ENCODE measurements around the gene PDE6D. TPM values are rescaled to one million over a fixed set of nuclear protein-coding genes. Genes with fewer than 3 reads are reported as not detected.

PDE6D gene
- total and polyA plus RNA-seq, 4 experiments from 2014 or later: 29.1 to 74.0 (median 41.3) TPM

- Mint-ChIP-seq H3K4me3 (no peak overlapping the region), H3K36me3 (peaks cover 8 to 15% of the 10 kb centered on the region in 2 donors), H3K27ac (peak overlapping the region in 1 of 7 donors; percentile 21), H3K4me1 (peaks cover 10 to 29% (median 21%) of the 10 kb centered on the region in 4 donors), H3K27me3 (no peaks in the 10 kb centered on the region), H3K9me3 (peaks cover 0 to 1% (median 0%) of the 10 kb centered on the region in 8 donors)
- Histone ChIP-seq H3K4me3 (ENCODE audit: low read length in 2 of 2) (no peak overlapping the region), H3K27ac (ENCODE audit: low read depth, low read length) (no peak overlapping the region), H3K4me1 (ENCODE audit: insufficient read depth, low read length) (peaks cover 23% of the 10 kb centered on the region), H3K27me3 (ENCODE audit: insufficient read depth, low read length) (no peaks in the 10 kb centered on the region), H3K9me3 (ENCODE audit: control insufficient read depth in 1 of 2, low read length in 2 of 2) (no peaks in the 10 kb centered on the region), H3K36me3 (ENCODE audit: insufficient read depth, low read length) (peaks cover under 1% of the 10 kb centered on the region)
- CTCF ChIA-PET (ENCODE audit: partially characterized antibody): interaction anchor here (0.8 to 11.7 kb wide), 6 partner anchors 13 to 107 kb away, joined by 3 to 742 read pairs (median 67); no protein-coding TSS in a partner anchor
- DNase-seq: peak in 1 of 5 donors; percentile 10
- intact Hi-C loops (cut with micrococcal nuclease): no loop called here
- POLR2A ChIA-PET (ENCODE audit: partially characterized antibody): interaction anchor here (7.2 kb wide), 1 partner anchor 43 kb away, joined by 136 read pairs; no protein-coding TSS in a partner anchor
These were observed 63.6 kb downstream of the PDE6D start for GRCh38 chr2:231717281-231718171.

GRCh38 chr2:231716666-231717280 is 64.3 kb downstream of the PDE6D start:
- intact Hi-C loops (cut with micrococcal nuclease): no loop called here
- peaks cover 15 to 23% of the 10 kb centered on the region in 2 donors for H3K36me3 Mint-ChIP-seq

GRCh38 chr2:231715988-231716616 is 65.0 kb downstream of the PDE6D start:
- no peak for DNase-seq
- H3K27me3 ChIP-seq (ENCODE audit: insufficient read depth, low read length): no peaks in the 10 kb centered on the region
- intact Hi-C loops (cut with micrococcal nuclease): loop anchor here (1.0 kb wide), 3 partner anchors 29 to 68 kb away; no protein-coding TSS in a partner anchor
- POLR2A ChIA-PET (ENCODE audit: partially characterized antibody): interaction anchor here (4.7 to 7.2 kb wide), 3 partner anchors 28 to 54 kb away, joined by 50 to 136 read pairs (median 84); no protein-coding TSS in a partner anchor
- Mint-ChIP-seq H3K4me1 (peaks cover 24 to 44% (median 34%) of the 10 kb centered on the region in 4 donors), H3K9me3 (peaks cover 0 to 12% (median 0%) of the 10 kb centered on the region in 8 donors), H3K27me3 (no peaks in the 10 kb centered on the region), H3K4me3 (no peak overlapping the region), H3K27ac (peak overlapping the region in 5 of 7 donors; percentile 53 to 100 (median 72)), H3K36me3 (peaks cover 21 to 29% of the 10 kb centered on the region in 2 donors)
- CTCF ChIA-PET (ENCODE audit: partially characterized antibody): interaction anchor here (4.2 to 11.7 kb wide), 6 partner anchors 9 to 105 kb away, joined by 23 to 742 read pairs (median 76); no protein-coding TSS in a partner anchor
- H3K4me1 ChIP-seq (ENCODE audit: insufficient read depth, low read length): peaks cover 38% of the 10 kb centered on the region
- H3K4me3 ChIP-seq (ENCODE audit: low read length in 2 of 2): no peak overlapping the region
- no peaks in the 10 kb centered on the region for H3K9me3 ChIP-seq (ENCODE audit: control insufficient read depth in 1 of 2, low read length in 2 of 2)
- H3K27ac ChIP-seq (ENCODE audit: low read depth, low read length): no peak overlapping the region
- H3K36me3 ChIP-seq (ENCODE audit: insufficient read depth, low read length): peaks cover 12% of the 10 kb centered on the region

More at GRCh38 chr2:231716666-231717280, 64.3 kb downstream of the PDE6D start:
- H3K9me3 Mint-ChIP-seq: peaks cover 0 to 6% (median 0%) of the 10 kb centered on the region in 8 donors
- no peak for DNase-seq
- CTCF ChIA-PET (ENCODE audit: partially characterized antibody): interaction anchor here (0.8 to 11.7 kb wide), 7 partner anchors 8 to 106 kb away, joined by 3 to 742 read pairs (median 48); no protein-coding TSS in a partner anchor
- H3K27me3 ChIP-seq (ENCODE audit: insufficient read depth, low read length): no peaks in the 10 kb centered on the region
- no peaks in the 10 kb centered on the region for H3K27me3 Mint-ChIP-seq
- peaks cover 8% of the 10 kb centered on the region for H3K36me3 ChIP-seq (ENCODE audit: insufficient read depth, low read length)
- no peak overlapping the region for H3K4me3 Mint-ChIP-seq
- no peak overlapping the region for H3K27ac ChIP-seq (ENCODE audit: low read depth, low read length)
- peaks cover 31% of the 10 kb centered on the region for H3K4me1 ChIP-seq (ENCODE audit: insufficient read depth, low read length)
- H3K27ac Mint-ChIP-seq: peak overlapping the region in 1 of 7 donors; percentile 24
- H3K9me3 ChIP-seq (ENCODE audit: control insufficient read depth in 1 of 2, low read length in 2 of 2): no peaks in the 10 kb centered on the region
- peaks cover 17 to 37% (median 27%) of the 10 kb centered on the region in 4 donors for H3K4me1 Mint-ChIP-seq
- POLR2A ChIA-PET (ENCODE audit: partially characterized antibody): interaction anchor here (7.2 kb wide), 1 partner anchor 42 kb away, joined by 136 read pairs; no protein-coding TSS in a partner anchor
- H3K4me3 ChIP-seq (ENCODE audit: low read length in 2 of 2): no peak overlapping the region

GRCh38 chr2:231715499-231715837 is 65.6 kb downstream of the PDE6D start:
- H3K27me3 ChIP-seq (ENCODE audit: insufficient read depth, low read length): no peaks in the 10 kb centered on the region
- Mint-ChIP-seq H3K36me3 (peaks cover 22 to 33% of the 10 kb centered on the region in 2 donors), H3K27me3 (no peaks in the 10 kb centered on the region), H3K27ac (peak overlapping the region in 4 of 7 donors; percentile 72 to 100 (median 90)), H3K4me3 (peak overlapping the region in 1 of 8 donors; percentile 57), H3K4me1 (peaks cover 24 to 47% (median 34%) of the 10 kb centered on the region in 4 donors), H3K9me3 (peaks cover 0 to 12% (median 0%) of the 10 kb centered on the region in 8 donors)
- H3K4me3 ChIP-seq (ENCODE audit: low read length in 2 of 2): no peak overlapping the region
- ChIA-PET POLR2A (ENCODE audit: partially characterized antibody) (interaction anchor here (1.1 to 7.2 kb wide), 11 partner anchors 9 to 114 kb away, joined by 5 to 136 read pairs (median 32); no protein-coding TSS in a partner anchor), CTCF (ENCODE audit: partially characterized antibody) (interaction anchor here (1.1 to 11.7 kb wide), 13 partner anchors 9 to 155 kb away, joined by 4 to 742 read pairs (median 17); no protein-coding TSS in a partner anchor)
- intact Hi-C loops (cut with micrococcal nuclease): loop anchor here (1.0 kb wide), 3 partner anchors 28 to 67 kb away; no protein-coding TSS in a partner anchor
- no peaks in the 10 kb centered on the region for H3K9me3 ChIP-seq (ENCODE audit: control insufficient read depth in 1 of 2, low read length in 2 of 2)
- H3K4me1 ChIP-seq (ENCODE audit: insufficient read depth, low read length): peaks cover 40% of the 10 kb centered on the region
- peak in 1 of 5 donors; percentile 11 for DNase-seq
- no peak overlapping the region for H3K27ac ChIP-seq (ENCODE audit: low read depth, low read length)
- H3K36me3 ChIP-seq (ENCODE audit: insufficient read depth, low read length): peaks cover 12% of the 10 kb centered on the region

- ChIA-PET POLR2A (ENCODE audit: partially characterized antibody) (interaction anchor here (1.1 to 7.2 kb wide), 16 partner anchors 8 to 251 kb away, joined by 3 to 136 read pairs (median 8); partner anchors contain the start of gene NCL), CTCF (ENCODE audit: partially characterized antibody) (interaction anchor here (0.7 to 11.7 kb wide), 27 partner anchors 8 to 250 kb away, joined by 3 to 742 read pairs (median 4); partner anchors contain the start of gene COPS7B)
- Mint-ChIP-seq H3K36me3 (peaks cover 22 to 35% of the 10 kb centered on the region in 2 donors), H3K4me3 (peak overlapping the region in 2 of 8 donors; percentile 4 to 67), H3K27me3 (no peaks in the 10 kb centered on the region), H3K27ac (peak overlapping the region; percentile 81 to 100 (median 96)), H3K4me1 (peaks cover 24 to 47% (median 34%) of the 10 kb centered on the region in 4 donors), H3K9me3 (peaks cover 0 to 13% (median 0%) of the 10 kb centered on the region in 8 donors)
- no peaks in the 10 kb centered on the region for H3K9me3 ChIP-seq (ENCODE audit: control insufficient read depth in 1 of 2, low read length in 2 of 2)
- no peak overlapping the region for H3K4me3 ChIP-seq (ENCODE audit: low read length in 2 of 2)
- no peaks in the 10 kb centered on the region for H3K27me3 ChIP-seq (ENCODE audit: insufficient read depth, low read length)
- H3K36me3 ChIP-seq (ENCODE audit: insufficient read depth, low read length): peaks cover 12% of the 10 kb centered on the region
- H3K4me1 ChIP-seq (ENCODE audit: insufficient read depth, low read length): peaks cover 40% of the 10 kb centered on the region
- peak; percentile 69 to 79 (median 72) for DNase-seq
- intact Hi-C loops (cut with micrococcal nuclease): loop anchor here (1.0 kb wide), 5 partner anchors 9 to 103 kb away; no protein-coding TSS in a partner anchor
- peak overlapping the region; percentile 36 for H3K27ac ChIP-seq (ENCODE audit: low read depth, low read length)
These were observed 66.2 kb downstream of the PDE6D start for GRCh38 chr2:231714639-231715498.
